IPS-NIHi11 (cell line): ENCODE measurements around the gene AKT2.
A peak's percentile ranks its signal among the peaks of the same experiment; 100 is the strongest.

Experiments used
- DNase-seq: peaks from one replicate; pipeline ENCODE4 v3.0.0; 2012; ENCODE audit warnings: mixed read lengths, low spot score

AKT2 gene

DNA sequence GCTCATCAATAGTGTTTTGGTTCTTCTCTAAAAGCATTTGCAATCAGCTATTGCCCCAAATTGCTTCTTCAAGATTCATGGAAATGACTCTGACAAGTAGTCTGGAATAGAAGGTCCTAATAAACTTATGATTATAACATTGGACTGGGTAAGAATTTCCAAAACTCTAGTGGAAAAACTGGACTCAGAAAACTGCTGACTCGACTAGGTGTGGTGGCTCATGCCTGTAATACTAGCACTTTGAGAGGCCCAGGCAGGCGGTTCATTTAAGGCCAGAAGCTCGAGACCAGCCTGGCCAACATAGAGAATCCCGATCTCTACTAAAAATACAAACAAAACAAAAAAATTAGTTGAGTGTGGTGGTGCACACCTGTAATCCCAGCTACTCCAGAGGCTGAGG is 15.5 kb upstream of the AKT2 start:
- DNase-seq, result no peak

DNA sequence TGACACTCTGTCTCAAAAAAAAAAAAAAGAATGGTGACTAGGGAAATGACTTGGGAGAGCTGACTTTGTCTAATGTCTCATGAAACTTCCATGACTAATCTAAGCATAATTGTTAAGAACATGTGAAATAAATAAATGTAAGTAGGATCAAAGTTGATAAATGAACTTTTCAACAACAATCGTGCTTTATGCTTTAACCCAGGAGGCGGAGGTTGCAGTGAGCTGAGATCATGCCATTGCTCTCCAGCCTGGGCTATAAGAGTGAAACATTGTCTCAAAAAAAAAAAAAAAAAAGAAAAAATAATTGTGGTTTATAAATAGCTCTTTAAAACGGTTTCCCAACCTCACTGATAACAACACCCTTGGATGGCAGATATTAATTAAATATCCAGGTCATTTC is 12.9 kb upstream of the AKT2 start:
- DNase-seq, result no peak

DNA sequence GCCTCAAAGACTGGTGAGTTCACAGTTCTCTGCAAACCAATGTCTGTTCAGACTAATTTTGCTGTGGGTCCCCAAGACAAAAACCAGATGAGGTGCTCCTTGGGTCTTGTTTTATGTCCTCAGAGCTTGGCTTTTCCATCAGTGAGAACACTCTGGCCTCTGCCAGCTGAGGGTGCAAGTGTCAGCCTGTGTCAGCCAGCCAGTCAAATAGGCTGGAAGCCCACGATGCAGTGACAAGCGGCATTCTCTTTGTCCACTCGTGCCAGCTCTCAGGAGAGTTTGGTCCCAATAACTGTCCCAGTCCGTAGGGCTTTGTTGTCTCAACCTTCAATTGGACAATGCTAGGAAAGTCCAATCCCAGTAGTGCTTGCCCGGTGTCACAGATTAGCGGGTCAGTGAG is 9.4 kb upstream of the AKT2 start:
- DNase-seq, result no peak

DNA sequence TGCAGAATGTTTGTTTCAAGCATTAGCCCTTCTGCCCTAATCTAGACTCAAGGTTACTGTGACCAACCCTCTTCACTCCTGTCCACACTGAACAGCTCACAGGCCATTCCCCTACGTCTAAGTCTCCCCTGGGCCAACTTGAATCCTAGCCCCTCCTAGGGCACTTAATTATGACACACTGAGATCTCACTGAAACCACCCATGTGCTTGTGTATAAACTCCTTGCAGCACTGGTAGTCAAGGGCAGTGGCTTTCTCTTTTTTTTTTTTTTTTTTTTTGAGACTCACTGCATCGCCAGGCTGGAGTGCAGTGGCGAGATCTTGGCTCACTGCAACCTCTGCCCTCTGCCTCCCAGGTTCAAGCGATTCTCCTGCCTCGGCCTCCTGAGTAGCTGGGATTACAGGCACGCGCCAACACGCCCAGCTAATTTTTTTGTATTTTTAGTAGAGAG is 1.9 kb upstream of the AKT2 start:
- DNase-seq, result no peak

DNA sequence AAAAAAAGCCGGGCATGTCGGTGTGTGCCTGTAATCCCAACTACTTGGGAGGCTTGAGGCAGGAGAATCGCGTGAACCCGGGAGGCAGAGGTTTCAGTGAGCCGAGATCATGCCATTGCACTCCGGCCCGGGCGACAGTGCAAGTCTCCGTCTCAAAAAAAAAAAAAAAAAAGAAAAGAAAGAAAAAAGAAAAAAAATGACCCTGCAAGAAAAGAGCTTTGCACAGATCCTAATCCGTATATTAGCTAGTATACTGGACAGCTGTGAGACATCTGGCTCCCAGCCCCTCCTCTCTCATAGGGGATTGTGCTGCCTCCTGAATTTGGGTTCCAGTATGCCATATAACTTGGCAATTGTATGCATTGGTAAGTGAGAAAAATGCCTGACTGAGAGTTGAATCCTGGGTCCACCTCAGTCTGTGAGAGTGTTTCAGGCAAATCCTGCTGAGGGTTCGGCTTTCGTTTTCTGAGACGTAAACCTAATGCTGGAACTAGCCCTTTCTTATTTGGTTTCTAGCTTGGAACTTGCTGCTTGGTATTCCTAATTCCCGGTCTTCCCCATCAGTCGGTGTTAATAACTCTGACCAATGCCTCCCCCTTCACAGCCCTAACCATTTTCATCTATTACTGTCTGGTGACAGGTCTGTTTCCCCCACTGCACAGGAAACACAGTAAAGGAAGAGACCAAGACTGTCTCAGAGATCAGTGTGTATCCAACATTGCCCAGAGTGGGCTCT is 1.3 kb upstream of the AKT2 start:
- DNase-seq, result no peak

DNA sequence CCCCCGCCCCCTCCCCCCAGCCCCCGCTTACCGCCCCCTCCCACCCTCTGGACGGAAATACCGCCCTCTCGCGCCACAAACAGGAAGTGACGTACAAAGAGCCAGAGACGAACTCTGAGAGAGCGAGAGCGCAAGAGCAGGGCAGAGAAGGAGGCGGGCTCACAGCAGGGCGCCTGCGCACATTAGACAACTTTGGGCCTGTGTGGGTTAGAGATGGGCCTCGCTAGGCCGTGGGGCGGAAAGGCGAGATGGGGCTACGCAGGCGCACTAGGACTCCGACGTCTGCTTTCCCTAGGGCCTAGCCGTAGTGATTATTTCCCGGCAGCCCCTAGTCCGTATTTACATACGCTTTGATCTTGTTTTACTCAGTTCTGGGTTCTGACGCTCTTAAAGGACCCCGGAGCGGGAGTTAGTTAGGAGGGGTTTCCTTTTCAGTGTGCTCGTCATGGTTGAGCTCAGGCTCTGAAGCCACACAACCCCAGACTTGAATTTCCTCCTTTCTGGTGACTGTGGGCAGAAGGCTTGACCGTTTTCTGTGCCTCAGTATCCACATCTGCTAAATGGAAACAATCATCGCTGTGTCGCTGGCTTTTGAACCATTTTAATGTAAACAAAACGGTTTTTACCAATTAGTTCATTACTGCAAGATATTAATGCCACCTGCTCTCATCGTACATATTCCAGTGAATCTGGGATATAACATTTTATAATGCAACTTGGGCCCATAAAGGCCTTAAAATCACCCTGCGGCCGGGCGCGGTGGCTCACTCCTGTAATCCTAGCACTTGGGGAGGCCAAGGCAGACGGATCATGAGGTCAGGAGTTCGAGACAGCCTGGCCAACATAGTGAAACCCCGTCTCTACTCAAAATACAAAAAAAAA is 449 bp upstream of the AKT2 start:
- peak; percentile 94 for DNase-seq

DNA sequence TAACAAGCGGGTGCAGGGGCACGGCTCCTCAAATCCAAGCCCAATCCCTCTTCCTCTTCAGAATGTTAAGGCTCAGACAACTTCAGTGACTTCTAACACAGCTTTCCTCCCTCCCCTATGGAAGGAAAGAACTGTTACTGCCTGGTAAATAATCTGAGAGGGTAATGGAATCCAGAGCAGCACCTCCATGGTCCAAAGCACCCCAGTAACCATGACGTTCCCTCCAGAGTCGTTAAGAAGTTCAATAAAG is 969 bp downstream of the AKT2 start:
- DNase-seq, result no peak

DNA sequence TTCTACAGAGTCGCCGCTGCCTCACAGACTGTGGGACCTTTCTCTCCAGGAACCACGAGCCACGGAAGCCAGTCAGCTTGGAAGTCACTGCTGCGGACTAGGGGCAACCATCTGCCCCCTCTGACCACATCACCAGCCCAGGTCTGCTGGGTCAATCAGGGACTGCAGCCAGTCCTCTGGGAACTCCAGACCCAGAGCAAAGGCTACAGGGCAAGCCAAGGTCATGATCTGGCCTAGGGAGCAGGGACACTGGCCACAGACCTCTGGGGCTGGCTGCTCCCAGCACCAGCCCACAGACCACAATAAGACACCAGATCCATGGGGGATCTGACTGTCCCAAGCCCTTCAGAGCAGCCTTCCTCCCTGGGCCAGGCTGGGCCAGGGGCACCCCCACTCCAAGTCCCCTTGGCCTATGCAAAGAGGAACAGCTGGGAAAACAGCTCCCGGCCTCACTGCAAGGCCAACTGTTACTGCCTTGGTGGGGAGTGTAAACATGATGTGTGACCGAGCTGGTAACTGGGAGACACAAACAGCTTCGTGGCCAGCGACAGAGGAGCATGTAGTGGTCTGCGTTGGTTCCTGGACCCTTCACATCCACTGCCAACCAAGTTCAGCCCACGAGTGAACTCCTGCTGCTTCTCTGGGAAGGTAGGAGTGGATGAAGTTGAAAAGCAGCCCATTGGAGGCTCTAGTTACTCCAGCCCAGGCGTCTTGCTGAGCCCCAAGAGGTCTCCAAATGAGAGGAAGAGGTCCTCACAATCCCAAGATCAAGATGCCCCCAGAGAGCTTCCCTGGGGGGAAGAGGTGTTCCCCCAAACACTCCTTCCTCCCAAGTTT is 1.5 kb downstream of the AKT2 start:
- no peak for DNase-seq

DNA sequence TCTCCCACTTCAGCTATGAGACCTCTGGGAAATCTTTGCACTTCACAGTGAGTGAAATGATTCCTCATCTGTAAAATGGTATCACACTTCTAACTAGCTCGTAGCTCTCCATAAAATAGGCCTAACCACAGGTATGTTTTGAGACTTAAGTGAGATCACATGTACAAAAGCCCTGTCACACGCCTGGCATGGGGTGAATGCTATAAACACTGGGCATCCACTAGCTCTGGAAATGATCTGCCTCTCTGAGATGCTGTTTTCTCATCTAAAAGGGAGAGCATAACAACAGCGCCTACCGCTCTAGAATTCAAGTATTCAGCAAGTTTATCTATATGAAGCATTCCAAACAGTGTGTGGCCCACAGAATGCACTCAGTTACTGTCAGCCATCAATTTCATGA is 2.2 kb downstream of the AKT2 start:
- DNase-seq, result no peak

DNA sequence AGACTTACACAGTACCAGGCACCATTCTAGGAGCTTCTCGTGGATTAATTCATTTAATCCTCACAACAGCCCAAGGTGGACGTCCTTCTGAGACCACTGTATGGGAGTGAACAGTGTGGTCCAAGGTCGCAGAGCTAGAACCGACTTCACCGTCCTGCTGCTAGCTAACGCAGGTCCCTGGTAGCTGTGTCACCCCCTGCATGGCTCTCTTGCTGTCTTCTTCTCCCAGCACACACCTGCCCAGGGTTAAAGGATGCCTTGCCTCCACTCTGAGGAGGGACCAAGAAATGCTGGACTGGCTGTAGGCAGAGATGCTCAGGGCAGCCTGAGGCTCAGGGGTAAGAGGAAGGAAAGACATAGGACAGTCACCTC is 3.0 kb downstream of the AKT2 start:
- DNase-seq, result no peak

DNA sequence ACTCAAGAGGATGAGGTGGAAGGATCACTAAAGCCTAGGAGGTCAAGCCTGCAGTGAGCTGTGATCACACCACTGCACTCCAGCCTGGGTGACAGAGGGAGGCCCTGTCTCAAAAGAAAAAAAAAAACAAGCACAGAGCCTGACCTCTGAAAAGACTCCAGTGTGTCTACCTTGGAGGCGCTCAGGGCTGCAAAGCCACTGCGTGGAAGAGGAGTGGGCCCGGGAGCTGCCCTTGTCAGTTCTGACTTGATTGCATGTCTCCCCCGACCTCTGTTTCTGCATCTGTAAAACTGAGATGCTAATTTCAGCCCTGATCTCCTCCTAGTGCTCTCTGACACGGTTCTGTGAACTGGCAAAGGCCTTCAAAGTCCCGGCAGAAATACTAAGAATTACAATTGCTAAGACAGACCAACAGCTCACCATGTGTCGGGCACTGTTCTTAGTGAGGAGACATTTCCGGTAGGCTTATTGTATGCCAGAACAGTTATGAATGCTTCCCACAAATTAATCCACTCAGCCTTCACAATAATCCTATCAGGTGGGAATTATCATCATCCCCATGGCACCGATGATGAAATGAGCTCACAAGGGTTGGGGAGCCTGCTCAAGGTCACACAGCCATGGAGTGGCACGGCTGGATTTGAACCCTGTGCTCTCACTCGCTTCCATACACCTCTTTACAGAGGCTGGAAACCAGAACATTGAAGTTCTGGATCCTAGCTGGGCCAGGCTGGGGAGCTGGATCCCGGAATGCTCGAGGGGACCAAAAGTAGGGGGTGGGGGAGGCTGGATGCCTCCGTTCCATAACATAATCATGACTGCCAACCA is 3.5 kb downstream of the AKT2 start:
- no peak for DNase-seq

DNA sequence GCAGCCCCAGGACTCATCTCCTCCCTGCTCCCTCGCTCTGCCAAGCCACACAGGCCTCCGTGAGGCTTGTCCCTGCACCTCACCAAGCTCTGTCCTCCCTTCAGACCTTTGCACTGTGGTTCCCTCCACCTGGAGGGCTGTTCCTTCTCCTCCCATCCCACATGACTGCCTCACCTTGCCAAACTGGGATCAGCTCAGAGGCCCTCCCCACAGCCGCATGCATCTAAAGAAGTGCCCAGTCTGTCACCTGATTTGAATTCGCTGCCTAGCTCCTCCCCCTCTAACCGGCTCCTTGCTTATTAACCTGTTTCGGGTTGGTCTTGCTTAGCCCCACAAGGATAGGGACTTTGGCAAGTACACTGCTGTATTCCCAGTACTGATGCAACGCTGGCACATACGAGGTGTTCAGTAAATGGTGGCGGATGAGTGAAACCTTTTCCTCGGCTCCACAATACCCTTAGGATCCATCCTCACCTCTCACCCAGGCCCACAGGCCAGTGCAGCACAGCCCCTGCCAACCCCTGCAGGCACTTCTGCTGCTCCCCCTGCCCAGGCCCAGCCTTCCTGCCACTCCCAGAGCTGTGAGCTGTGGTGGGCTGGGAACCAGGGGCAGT is 4.4 kb downstream of the AKT2 start:
- no peak for DNase-seq

DNA sequence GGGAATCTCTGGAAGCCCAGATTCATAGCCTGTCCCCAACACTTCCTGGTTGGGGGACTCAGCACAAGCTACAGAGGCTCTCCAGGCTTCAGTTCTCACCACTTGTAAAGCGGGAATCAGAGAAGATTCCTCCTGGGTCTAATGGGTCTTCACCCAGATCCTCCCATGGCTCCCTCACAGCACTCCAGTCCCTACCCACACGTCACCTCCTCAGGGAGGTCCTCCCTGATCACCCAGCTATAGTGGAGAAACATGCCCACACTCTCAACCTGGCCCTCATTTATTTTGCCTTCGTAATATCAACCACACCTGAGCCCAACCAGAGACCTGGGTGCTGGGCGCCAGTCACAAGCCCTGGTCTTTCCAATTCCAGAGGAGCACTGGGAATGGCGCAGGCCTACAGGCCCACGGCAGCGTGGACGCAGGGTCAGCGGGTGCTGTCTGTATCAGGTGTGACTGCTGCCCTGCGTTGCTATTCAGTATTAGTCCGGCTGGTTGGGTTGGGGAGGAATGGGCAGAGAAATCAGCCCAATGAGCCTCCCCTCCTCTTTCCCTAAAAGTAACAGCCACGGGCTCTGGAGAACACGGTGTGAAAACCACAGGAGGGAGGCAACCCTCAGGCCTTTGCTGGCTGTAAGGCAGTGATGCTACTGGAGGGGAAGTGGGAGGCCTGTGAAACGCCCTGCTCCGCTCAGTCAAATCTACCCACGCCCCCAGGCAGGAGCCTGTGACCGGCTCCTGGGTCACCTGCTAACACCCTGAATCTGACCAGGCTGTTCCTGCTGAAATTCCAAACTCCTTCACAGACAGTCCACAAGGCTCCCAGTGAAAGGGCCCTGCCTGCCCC is 5.2 kb downstream of the AKT2 start:
- DNase-seq, result no peak

DNA sequence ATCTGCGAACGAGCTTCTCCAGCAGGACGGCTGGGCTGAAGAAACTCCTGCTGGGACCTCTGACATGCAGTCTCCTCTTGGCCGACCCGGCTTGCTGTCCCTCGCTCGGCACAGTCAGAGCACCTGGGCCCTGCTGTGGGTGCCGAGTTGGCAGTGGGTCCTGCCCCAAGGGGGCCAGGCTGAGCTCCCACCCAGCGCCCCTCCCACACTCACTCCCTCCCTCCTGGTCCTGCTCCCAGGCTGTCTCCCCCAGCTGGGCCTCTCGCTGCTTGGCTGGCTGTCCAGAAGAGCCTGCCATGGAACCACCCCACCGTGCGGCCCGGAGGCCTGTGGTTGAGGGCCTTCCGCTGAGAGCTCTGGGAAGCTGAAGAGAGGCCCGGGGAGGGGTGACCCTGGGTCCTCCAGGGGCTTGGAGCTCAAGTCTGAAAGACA is 6.0 kb downstream of the AKT2 start:
- DNase-seq, result no peak

DNA sequence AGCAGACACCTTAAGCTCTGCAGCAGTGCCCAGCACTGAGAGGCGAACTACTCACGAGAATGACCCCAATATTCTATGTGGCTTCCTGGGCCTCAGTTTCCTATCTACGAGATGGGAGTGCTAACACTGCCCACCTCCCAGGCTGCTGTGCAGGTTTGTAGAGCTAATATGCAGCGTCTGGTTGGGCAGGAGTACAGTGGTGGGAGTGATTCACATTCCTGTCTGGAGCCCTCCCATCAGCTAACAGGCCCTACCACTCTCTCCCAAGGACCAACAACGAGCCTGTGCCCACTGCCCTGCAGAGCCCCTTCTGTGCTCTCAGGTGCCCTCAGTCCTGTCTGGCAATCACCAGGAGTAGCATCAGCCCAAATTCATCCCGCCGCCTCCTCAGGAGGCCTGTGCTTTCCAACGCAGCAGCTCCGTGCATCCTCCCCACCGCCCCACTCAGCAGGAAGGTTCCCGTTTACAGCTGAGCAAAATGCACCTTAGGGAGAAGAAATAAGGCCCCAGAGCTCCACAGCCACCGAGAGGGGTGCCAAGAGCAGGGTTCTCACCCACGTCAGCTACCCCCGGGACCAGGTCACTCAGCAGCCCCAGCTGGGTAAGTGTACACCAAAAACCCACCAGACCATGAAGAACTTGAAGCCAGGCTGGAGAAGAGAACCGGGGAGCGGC is 6.6 kb downstream of the AKT2 start:
- no peak for DNase-seq

DNA sequence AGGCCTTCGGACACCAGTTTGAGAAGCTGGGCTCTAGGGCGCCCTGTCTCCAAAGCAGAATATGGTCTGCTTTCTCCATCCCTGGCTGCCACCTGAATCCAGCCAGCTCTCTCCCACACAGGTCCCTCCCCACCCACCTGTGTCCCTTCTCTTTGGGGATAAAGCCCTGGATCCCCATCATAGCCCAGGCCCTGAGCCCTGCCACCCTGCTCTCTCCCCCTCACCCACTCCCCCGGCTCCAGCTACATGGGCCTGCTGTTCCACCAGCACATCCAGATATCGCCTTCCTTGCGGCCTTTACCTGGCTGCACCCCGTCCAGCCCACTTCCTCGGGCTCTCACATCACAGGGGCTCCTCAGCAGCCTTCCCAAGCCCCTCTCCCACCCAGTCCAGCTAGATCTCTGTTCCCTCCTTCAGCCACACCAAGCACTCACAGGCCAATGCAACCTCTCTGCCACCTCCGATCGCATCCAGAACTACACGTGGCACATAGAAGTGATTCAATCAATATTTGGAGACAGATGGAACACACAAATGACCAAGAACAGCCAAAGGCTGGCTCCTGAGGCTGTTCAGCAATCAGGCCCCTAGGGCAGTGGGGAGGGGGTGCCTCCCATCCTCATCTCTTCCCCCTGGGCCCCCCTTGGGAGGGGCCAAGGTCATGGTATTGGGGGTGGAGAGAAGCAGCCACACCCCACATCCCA is 7.6 kb downstream of the AKT2 start:
- no peak for DNase-seq

DNA sequence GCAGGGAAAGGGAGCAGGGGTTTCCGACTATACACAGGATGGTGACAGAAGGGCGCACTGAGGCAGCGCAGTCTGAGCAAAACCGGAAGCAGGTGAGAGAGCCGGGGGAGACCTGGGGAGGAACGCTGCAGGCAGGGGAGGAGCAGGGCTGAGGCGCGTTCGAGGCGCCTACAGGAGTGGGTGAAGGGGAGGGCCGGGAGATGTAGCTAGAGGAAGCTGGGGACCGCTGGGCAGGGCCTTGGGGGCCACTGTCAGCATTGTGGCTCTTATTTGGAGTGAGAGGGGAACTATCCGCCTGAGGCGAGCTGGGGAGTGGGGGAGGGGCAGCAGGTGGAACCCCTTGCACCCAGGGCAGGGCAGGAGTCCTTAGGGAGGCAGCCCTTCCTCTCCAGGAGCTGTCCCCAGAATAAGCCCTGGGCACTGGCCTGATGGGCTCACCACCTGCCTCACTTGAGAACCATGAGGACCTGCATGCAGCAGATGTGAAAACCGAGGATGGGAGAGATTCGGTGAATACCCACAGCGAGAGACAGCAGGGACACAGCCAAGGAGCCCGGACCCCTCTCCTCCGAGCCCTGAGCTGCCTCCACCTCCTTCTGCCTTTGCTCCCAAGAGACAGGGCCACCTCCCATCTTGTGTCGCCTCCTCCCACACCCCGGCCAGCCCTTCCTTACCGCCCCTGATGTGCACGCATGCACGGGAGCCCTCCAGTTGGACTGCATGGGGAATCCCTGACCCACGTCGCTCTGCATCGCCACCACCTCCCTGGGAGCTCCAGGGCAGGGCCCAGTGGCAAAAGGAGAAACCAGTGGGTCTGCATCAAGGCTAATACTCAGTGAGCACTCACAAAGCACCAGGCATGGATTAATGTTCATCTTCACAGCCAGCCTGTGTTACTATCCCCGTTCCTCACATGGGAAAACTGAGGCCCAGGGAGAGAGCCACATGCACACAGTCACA is 10.3 kb downstream of the AKT2 start:
- no peak for DNase-seq
